NCI-H2029 treated with DMSO at 0.1 percent for 48 hours (cell line): ENCODE results near the gene OMD.

Experiments
- DNase-seq: peaks from one replicate; lab custom pipeline; 2025; lab: John Stamatoyannopoulos, UW

Gene OMD, protein sequence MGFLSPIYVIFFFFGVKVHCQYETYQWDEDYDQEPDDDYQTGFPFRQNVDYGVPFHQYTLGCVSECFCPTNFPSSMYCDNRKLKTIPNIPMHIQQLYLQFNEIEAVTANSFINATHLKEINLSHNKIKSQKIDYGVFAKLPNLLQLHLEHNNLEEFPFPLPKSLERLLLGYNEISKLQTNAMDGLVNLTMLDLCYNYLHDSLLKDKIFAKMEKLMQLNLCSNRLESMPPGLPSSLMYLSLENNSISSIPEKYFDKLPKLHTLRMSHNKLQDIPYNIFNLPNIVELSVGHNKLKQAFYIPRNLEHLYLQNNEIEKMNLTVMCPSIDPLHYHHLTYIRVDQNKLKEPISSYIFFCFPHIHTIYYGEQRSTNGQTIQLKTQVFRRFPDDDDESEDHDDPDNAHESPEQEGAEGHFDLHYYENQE

GRCh38 chr9:92424340-92424739 is at the start of gene OMD:
OMD (minus strand) TSS chr9:92424471; CDS start chr9:92417558, 6,913 bp downstream.
- DNase-seq = no peak

GRCh38 chr9:92468206-92468605 is 43.9 kb upstream of the OMD start:
- no peak for DNase-seq

DNA sequence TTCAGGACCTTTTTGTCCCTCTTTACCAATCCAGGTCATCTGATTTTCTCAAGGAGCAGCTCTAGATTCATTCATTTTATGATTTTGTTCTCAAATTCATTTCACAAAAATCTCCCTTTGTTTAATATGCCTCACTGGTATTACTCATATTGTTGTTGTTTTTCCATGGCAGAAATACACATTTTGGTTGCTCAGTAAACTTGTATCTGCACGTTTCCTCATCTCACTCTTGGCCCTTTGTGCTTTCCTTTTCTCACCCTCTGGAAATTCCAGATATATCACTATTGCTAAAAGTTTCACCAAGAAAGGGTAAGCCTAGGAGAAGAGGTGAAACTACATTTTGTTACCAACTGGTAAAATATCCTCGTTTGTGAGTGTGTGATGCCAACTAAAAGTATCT is 43.2 kb upstream of the OMD start:
- no peak for DNase-seq

DNA sequence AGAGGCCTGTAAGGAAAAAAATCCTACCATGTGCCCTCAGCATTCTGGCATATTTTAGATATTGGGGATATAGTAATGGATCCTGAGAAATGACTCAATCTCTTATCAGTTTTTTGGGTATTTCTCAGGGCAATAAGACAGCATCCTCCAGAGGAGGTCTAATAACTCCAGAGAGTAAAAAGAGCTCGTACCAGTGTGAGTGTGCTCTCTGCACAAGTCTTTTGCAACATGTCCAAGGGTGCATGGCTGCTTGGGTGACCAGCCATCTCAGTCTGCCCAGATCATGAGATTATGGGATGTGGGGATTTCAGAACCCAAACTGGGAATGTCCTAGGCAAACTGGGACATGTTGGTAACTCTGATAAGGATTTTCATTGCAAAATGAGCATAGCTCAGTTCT is 42.8 kb upstream of the OMD start:
- no peak for DNase-seq

DNA sequence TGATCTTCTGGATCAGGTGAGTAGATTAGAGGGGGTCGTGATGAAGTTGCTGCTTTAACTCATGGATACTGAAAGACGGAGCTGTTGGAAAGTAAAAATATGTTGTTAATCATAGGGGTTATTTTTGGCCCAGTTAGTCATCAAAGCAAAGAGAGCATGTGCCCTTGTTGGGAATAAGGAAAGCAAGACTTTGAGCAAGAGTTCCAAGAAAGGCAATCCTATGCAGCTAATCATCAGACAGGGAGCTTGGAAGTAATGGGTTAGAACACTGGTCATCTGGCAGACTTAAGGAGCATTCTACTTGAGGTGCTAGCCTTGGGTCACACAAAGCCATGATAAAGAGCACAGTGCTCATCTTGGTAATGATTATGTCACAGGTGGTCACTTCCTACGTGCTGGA is 39.7 kb upstream of the OMD start:
- no peak for DNase-seq

- no peak for DNase-seq
These were observed 39.1 kb upstream of the OMD start for GRCh38 chr9:92463387-92463786.

DNA sequence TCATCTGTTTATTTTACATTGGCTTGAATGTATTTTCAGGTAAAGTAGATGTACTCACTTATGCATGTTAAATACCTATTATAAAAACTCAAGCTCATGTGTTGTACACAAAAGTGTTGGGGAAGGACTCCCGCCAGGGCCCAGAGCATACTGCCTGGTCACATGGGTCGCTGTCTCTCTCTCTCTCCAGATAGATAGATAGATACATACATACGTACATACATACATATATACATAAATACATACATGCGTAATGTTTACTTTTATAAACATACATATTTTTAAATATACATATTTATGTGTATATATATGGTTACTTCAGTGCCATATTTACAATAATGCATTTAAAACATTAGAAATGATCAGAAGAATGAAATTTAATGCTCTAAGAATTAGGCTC is 33.3 kb upstream of the OMD start:
- DNase-seq = no peak

DNA sequence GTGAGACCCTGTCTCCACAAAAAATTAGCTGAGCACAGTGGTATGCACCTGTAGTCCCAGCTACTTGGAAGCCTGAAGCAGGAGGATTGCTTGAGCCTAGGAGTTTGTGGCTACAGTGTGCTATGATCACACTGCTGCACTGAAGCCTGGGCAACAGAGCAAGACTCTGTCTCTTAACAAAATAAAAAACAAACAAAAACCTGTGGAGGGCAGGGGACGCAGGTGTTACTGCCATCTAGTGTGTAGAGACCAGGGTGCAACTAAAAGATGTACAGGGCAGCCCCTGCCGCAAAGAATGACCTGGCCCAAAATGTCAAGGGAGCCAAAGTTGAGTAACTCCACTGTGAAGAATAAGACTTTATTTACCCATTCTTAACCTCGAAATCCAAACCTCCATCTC is 30.9 kb upstream of the OMD start:
- DNase-seq = no peak

GRCh38 chr9:92446536-92446935 is 22.3 kb upstream of the OMD start:
- no peak for DNase-seq

GRCh38 chr9:92444841-92445240 is 20.6 kb upstream of the OMD start:
- DNase-seq = no peak

DNA sequence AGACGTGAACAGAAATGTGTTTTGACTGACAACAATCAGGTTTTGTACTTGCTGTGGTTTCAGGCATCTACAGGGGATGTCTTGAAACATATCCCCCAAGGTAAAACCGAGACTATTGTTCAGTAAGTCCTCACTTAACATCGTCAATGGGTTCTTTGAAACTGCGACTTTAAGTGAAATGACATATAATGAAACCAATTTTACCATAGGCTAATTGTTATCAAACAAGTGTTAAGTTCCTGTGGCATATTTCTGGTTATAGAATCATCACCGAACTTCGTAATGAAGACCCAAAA is 16.4 kb upstream of the OMD start:
- no peak for DNase-seq

- DNase-seq = no peak
These were observed 15.9 kb upstream of the OMD start for GRCh38 chr9:92439921-92440750.

GRCh38 chr9:92438900-92439526 is 14.7 kb upstream of the OMD start:
- no peak for DNase-seq

DNA sequence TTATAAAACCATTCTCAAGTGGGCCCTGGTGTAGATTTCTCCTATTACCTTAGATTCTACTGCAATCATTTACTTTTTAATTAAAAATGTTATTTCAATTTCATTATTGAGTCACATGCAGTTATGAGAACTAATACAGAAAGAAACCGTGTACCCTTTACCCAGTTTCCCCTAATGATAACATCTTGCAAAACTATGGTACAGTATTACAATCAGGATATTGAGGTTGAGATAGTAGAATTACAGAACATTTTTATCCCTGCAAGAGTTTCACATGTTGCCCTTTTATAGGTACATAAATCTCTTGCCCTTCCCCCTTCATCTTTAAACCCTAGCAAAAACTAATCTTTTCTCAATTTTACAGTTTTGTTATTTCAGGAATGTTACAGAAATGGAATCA is 11.0 kb upstream of the OMD start:
- DNase-seq = no peak

DNA sequence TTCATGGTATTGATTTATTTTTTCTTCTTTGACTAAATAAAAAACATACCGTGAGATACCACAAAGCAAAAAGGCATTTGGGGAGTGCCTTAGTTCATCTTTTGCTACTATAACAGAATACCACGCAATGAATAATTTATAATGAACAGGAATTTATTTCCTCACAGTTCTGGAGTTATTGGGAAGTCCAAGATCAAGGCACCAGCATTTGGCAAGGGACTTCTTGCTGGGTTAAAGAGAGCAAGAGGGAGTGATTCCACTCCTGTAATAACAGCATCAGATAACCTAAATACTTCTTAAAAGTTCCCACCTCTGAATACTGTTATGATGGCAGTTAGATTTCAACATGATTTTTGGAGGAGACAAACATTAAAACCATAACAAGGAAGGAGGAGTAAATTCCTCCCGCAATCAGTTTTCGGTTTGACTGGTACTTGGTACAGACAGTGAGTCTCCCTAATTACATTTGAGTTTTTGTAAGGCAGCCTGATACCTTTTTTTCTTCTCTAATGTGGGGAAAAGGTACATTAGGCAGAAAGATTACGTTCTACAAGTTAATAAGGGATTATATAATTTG is 8.8 kb upstream of the OMD start:
- no peak for DNase-seq

- DNase-seq = no peak
These were observed 8.1 kb upstream of the OMD start for GRCh38 chr9:92432350-92432749.

- DNase-seq = no peak
These were observed 5.6 kb upstream of the OMD start for GRCh38 chr9:92429836-92430235.

DNA sequence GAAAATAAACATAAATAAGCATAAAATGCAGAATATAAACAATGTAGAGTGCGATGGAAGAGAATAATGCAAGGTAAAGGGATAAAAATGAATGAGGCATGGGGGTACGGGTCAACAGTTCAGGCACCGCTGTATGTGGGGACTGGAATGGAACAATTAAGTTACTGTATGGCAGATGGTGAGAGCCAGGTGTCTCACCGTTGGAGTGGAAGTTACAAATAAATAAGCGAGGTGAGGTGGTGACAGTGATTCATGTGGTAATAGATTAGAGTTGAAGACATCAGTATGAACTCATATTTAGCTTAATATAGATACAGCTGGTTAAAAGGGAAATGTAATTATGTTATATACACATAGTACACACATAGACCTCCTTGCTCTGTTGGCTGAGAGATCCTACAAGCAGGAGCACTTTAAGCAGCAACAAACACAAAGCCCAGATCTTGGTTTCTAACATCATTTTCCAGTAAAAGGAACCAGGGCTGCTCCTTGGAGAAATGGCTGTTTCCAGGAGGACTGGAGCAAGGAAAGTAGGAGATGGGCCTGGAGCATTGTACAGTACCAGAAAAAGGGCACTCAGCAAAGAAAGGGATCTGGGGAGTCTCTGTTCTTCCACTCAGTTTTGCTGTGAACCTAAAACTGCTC is 2.4 kb upstream of the OMD start:
- no peak for DNase-seq

DNA sequence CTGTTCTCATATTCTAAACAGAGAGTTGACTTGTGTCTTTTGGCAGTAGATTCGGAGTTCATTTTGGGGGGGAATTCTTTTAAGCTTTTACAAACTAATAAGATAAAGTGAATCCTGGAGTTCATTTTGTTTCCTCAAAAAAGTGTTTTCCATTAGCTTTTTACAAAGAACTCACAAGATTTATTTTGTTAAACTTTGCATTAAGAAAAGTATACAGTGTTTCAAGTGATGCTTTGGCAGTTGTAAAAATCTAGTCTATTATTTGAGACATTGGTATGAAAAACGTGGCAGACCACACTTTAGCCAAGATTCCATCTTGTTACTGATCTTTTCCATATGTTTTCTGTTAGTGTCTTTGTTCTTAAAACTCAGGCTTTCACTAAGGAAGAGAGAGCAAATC is 1.2 kb upstream of the OMD start:
- DNase-seq = no peak

DNA sequence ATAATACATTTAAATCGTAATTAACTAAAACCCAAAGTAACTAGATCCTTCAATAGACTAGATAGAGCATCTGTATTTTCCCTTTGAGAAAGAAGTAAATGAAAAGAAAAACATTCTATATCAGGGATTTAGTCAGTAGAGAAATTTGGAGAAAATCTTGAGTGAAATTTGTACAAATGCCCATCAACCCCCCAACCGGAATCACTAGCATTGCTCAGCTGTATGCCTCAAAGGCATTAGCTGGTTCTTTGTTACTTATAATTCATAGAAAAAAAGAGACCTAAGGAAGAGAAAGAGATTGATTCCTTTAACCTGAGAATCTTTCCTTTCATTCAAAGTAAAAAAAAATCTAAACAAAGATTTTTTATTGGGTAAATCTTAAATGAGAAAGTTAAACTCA is 659 bp downstream of the OMD start:
- no peak for DNase-seq

GRCh38 chr9:92422611-92423338 is 1.5 kb downstream of the OMD start:
- DNase-seq = no peak

DNA sequence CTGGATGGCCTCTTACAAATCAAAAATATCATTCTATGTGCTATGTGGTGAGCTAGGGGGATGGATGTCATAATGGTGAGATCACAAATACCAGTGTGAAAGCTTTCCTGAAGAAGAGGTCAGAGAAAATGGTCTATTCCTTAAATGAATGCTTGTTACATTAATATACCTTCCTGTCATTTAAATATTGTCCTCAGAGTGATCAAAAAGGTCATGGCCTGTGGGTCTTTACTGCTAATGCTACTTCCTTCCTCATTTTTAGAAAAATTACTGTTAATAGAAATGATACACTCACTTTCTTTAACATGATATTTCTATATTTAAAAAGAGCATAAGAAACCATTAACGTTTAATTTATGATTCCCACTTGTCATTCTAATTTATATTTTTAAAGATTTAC is 9.7 kb downstream of the OMD start:
- DNase-seq = no peak
